Tibial artery (tissue), 4 donors: Measurements from ENCODE around the gene SPTLC1.
A peak's percentile ranks its signal among the peaks of the same experiment; 100 is the strongest.
"Not testable (repeated sequence)": the region's sequence is repeated elsewhere in the genome, so short reads cannot be mapped to it uniquely, and the experiment has no call there.

Experiments used
- DNase-seq, 2 donors: peaks; one replicate each; pipeline ENCODE4 v3.0.0-alpha.2; 2019
- H3K27ac ChIP-seq, 2 donors: fragments of 200-600 bp; sonication (generic) in 1 of 2; 1 replicate in 1 of 2; 2 replicates in 1 of 2; pipeline ENCODE4 v1.5.1; 2018 to 2019; ENCODE audit warnings: mild to moderate bottlenecking in 1 of 2
- H3K27me3 ChIP-seq, 2 donors: fragments of 200-600 bp; sonication (generic) in 1 of 2; one replicate each; pipeline versions ENCODE4 v1.5.1 to v1.6.0; 2016 to 2019
- H3K36me3 ChIP-seq, 3 donors: fragments of 200-600 bp; sonication (generic) in 2 of 3; one replicate each; pipeline ENCODE4 v1.5.1; 2016 to 2019; ENCODE audit warnings: mild to moderate bottlenecking in 2 of 3
- H3K4me1 ChIP-seq, 4 donors: fragments of 200-600 bp; sonication (generic) in 2 of 4; 1 replicate in 3 of 4; 2 replicates in 1 of 4; pipeline ENCODE4 v1.5.1; 2016 to 2019
- H3K4me3 ChIP-seq, 2 donors: fragments of 200-600 bp; sonication (generic) in 1 of 2; 1 replicate in 1 of 2; 2 replicates in 1 of 2; pipeline ENCODE4 v1.5.1; 2018 to 2019; ENCODE audit warnings: mild to moderate bottlenecking in 2 of 2
- H3K9me3 ChIP-seq, 3 donors: fragments of 200-600 bp; sonication (generic) in 1 of 3; one replicate each; pipeline ENCODE4 v1.5.1; 2016 to 2019
- intact Hi-C: fragments of 100-400 bp; cut with DNase I; formaldehyde crosslinking; loops from one replicate; pipeline ENCODE4 v1.15.0; 2023; ENCODE audit warnings: low total_unique reads
- TF ChIP-seq, protein P1 (sequence below), 2 experiments: fragments of 200-600 bp in 1 of 2; fragments of 450-650 bp in 1 of 2; IDR thresholded peaks; one replicate each; pipeline ENCODE4 v1.5.1; 2017 to 2019; ENCODE audit warnings: antibody characterized with exemption in 2 of 2, mild to moderate bottlenecking in 1 of 2, moderate library complexity in 1 of 2

The SPTLC1 gene

DNA sequence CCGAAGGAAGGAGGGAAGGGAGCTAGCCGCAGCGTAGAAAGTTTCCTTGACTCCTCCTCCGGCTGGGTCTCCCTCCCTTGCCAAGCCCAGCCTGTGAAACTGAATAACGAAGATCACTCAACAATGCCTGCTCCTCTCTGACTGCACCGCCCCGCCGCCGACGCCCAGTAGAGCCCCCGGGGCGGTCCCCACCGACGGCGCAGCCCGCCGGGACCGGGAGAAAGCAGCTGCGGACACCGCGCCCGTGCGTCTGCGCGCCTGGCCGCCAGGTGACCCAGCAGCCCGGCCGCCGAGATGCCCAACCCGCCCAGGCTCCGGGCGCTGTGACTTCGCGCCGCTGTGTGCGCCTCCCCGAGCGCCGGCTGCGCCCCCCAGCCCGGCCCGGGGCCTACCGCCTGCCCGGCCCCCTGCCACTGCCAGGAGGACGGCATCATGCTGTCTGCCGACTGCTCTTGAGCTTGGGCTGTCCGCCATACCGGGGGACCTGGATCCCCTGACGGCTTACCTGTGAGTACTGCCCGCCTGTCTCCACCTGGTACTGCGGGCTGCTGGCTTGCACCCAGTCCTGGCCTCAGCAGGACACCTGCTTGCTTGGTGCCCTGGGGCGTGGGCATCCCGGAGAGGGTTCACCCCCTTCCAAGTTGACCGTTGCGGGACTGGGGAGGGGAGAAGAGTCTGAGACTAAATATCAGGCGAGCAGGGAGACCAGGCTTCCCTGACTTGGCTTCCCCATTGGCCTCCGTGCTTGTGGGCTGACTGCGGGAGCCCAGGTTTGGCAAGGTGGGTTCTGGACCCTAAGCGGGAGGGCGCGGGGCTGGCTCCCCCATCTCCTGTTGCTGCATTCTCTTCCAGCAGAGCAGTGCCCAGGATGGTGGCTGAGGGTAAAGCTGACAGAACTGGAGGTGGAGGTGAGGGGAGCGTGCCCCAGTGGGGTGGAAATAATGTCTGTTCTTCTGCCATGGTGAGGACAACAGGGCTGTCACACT is 26.2 kb upstream of the SPTLC1 start:
- peaks cover 0 to 25% (median 15%) of the 10 kb centered on the region in 4 donors for H3K4me1 ChIP-seq
- DNase-seq, result peak in 1 of 2 donors; percentile 66
- intact Hi-C loops, result loop anchor here (10.0 kb wide), 1 partner anchor 83 kb away; no protein-coding TSS in a partner anchor
- no peaks in the 10 kb centered on the region for H3K36me3 ChIP-seq
- H3K4me3 ChIP-seq, result peak overlapping the region; percentile 41 to 54
- no peaks in the 10 kb centered on the region for H3K9me3 ChIP-seq
- peaks cover 0 to 15% of the 10 kb centered on the region in 2 donors for H3K27me3 ChIP-seq
- peak overlapping the region in 1 of 2 donors; percentile 4 for H3K27ac ChIP-seq
- TF ChIP-seq, protein P1, sequence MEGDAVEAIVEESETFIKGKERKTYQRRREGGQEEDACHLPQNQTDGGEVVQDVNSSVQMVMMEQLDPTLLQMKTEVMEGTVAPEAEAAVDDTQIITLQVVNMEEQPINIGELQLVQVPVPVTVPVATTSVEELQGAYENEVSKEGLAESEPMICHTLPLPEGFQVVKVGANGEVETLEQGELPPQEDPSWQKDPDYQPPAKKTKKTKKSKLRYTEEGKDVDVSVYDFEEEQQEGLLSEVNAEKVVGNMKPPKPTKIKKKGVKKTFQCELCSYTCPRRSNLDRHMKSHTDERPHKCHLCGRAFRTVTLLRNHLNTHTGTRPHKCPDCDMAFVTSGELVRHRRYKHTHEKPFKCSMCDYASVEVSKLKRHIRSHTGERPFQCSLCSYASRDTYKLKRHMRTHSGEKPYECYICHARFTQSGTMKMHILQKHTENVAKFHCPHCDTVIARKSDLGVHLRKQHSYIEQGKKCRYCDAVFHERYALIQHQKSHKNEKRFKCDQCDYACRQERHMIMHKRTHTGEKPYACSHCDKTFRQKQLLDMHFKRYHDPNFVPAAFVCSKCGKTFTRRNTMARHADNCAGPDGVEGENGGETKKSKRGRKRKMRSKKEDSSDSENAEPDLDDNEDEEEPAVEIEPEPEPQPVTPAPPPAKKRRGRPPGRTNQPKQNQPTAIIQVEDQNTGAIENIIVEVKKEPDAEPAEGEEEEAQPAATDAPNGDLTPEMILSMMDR (IDR thresholded peaks at IDR 0.05), result peak; percentile 13 to 14

DNA sequence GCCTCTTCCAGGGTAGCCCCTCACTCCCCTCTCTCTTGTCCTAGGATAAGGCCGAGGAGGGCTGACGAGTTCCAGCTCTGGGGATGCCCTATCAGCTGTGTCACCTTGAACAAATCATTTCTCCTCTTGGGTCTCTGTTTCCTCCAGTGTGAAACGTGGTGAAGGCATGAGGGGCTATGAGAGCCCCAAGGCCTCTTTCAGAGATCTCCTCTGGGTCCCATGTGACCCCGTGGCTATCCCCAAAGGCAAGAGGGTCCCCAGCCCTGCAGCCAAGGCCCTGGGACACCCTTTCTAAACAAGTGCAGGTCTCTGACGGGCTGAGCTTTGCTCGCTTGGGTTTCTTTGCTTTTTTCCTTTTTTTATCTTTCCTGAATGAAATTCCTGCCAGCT is 25.5 kb upstream of the SPTLC1 start:
- no peak for DNase-seq
- Histone ChIP-seq H3K4me3 (peak overlapping the region; percentile 41 to 54), H3K9me3 (no peaks in the 10 kb centered on the region), H3K27me3 (peaks cover 0 to 15% of the 10 kb centered on the region in 2 donors), H3K27ac (peak overlapping the region in 1 of 2 donors; percentile 4), H3K36me3 (no peaks in the 10 kb centered on the region), H3K4me1 (peaks cover 0 to 23% (median 15%) of the 10 kb centered on the region in 4 donors)
- TF ChIP-seq, protein P1 (IDR thresholded peaks at IDR 0.05), result no peak
- intact Hi-C loops, result loop anchor here (10.0 kb wide), 1 partner anchor 84 kb away; no protein-coding TSS in a partner anchor

DNA sequence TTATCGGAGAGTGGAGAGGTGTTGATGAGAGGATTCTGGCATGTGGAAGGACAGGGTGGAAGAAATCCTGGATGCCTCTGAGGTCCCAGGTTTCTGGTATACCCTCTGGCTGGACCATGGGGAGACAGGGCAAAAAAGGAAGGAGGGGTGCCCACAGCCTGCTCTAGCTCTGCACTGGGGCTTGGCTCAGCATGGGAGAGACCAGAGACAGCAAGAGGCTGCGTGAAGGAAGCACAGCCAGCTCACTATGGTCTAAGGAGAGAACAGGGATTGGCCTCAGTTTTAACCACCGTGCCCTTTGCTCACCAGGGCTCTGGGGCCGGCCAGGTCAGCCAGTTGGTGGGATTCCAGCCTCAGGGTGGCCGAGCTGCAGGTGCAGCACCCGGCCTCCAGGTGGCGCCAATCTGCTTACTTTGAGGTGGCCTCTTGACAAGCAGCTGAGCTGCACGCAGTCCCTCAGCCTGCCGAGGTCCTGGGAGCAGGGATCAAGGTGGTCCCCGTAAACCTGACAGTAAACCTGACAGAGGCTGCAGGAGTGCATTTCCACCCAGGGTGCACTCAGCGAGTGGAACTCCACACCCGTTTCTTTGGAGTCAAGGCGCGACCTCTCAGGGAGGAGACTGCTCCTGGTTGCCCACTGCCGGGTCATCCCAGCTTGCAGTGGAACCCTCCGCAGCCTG is 25.0 kb upstream of the SPTLC1 start:
- Histone ChIP-seq H3K9me3 (no peaks in the 10 kb centered on the region), H3K4me3 (peak overlapping the region; percentile 41 to 54), H3K27me3 (peaks cover 0 to 15% of the 10 kb centered on the region in 2 donors), H3K36me3 (no peaks in the 10 kb centered on the region), H3K27ac (no peak overlapping the region), H3K4me1 (peaks cover 0 to 23% (median 15%) of the 10 kb centered on the region in 4 donors)
- DNase-seq, result peak; percentile 77 to 83
- intact Hi-C loops, result loop anchor here (10.0 kb wide), 1 partner anchor 85 kb away; no protein-coding TSS in a partner anchor
- TF ChIP-seq, protein P1 (IDR thresholded peaks at IDR 0.05), result peak; percentile 77 to 89

DNA sequence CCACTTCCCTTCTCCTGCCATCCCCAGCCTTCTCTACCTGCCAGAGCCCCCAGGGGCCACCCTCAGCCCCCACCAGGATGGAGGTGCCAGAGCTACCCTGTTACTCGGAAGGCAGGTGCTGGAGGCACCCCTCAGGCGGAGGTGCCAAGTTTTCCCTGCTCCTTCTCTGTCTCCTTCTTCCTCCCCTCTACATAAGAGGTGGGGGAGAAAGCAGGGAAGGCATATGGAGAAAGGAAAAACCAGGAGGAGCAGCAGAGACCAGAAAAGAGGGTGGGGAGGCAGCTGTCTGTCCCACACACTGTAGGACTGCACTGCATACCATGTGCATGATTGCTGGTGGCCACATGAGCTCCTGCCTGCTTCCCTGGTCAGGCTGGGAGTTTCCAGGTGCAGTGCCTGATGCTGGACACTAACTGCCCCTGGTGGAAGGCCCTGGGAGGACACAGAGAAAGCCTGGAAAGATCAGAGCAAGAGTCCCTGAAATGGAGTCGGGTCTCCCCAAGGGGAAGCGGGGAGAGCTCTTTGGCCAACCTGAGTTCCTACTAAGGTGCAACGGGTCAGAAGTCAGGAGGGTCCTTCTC is 23.8 kb upstream of the SPTLC1 start:
- intact Hi-C loops, H3K36me3 ChIP-seq, H3K27ac ChIP-seq, DNase-seq, H3K9me3 ChIP-seq, H3K4me3 ChIP-seq: not testable (repeated sequence)
- peaks cover 0 to 15% of the 10 kb centered on the region in 2 donors for H3K27me3 ChIP-seq
- H3K4me1 ChIP-seq, result peaks cover 0 to 29% (median 18%) of the 10 kb centered on the region in 4 donors

DNA sequence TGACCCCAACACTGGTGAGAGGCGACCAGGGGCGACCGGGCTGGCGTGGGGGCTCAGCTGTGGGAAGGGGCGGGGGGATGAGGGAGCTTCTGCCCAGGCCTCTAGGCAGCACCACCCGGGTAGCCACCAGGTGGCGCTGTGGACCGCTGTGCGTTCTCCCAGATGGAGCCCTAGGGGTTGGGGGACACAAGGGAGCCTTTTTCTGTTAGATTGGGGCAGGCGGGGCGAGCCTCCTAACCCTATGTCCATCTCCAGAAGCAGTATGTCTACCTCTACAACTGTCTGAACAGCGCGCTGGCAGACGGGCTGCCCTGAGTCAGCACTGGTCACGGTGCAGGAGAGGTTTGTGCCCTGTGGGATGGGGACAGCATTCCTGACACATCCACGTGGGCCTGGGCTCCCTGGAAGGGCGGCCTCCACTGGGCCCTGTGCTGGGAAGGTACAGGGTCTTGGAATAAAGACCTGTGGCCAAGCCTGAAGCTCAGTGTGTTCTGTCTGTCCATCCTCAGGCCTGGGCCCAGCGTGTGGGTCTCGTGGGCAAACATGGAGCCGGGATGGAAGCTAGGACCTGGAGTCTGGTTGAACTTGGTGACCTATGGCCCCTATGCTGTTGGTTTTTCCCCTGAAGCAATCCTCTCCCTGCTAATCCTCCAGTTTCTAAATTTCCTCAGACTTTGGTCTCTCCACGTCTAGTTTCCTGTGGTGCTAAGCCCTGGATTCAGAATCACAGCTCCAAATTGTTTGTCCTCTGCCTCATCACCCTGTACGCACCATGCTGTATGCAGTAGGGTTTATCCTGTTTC is 23.1 kb upstream of the SPTLC1 start:
- H3K9me3 ChIP-seq, result no peaks in the 10 kb centered on the region
- intact Hi-C loops, result no loop called here

More for the DNA sequence above, 23.1 kb upstream of the SPTLC1 start:
- Histone ChIP-seq H3K27ac (no peak overlapping the region), H3K4me3 (no peak overlapping the region), H3K27me3 (peaks cover 0 to 15% of the 10 kb centered on the region in 2 donors), H3K4me1 (peaks cover 0 to 33% (median 21%) of the 10 kb centered on the region in 4 donors), H3K36me3 (no peaks in the 10 kb centered on the region)
- TF ChIP-seq, protein P1 (IDR thresholded peaks at IDR 0.05), result peak; percentile 62 to 85
- no peak for DNase-seq
